Measurements from ENCODE around the gene LSAMP. TPM values are rescaled to one million over a fixed set of nuclear protein-coding genes. Genes with fewer than 3 reads are reported as not detected.

LSAMP gene
- total RNA-seq, 4 donors from 2014 or later: 1.1 to 3.5 (median 2.0) TPM

GRCh38 chr3:116413319-116413718 lies 32.0 kb downstream of the LSAMP start:
- no peak for DNase-seq (ENCODE audit: low spot score in 2 of 2)
- TF ChIP-seq CTCF (IDR thresholded peaks at IDR 0.05) (no peak), POLR2A (IDR thresholded peaks at IDR 0.05) (no peak)
- intact Hi-C loops (cut with DNase I; ENCODE audit: low total_unique reads): no loop called here
- WGBS, 2 donors: 81 to 87% methylated on average over 2 of the region's 2 CpGs
- no peak overlapping the region for H3K4me3 ChIP-seq (ENCODE audit: low read depth, poor library complexity, severe bottlenecking)

GRCh38 chr3:116408473-116408872 lies 36.8 kb downstream of the LSAMP start:
- intact Hi-C loops (cut with DNase I; ENCODE audit: low total_unique reads): no loop called here
- H3K4me3 ChIP-seq (ENCODE audit: low read depth, poor library complexity, severe bottlenecking): no peak overlapping the region
- 81 to 82% methylated on average over 2 of the region's 2 CpGs for WGBS, 2 donors
- DNase-seq (ENCODE audit: low spot score in 2 of 2): no peak
- TF ChIP-seq CTCF (IDR thresholded peaks at IDR 0.05) (no peak), POLR2A (IDR thresholded peaks at IDR 0.05) (no peak)

- intact Hi-C loops (cut with DNase I; ENCODE audit: low total_unique reads): no loop called here
- no peak for DNase-seq (ENCODE audit: low spot score in 2 of 2)
- WGBS, 2 donors: 65 to 77% methylated on average over 2 of the region's 2 CpGs
- H3K4me3 ChIP-seq (ENCODE audit: low read depth, poor library complexity, severe bottlenecking): no peak overlapping the region
- TF ChIP-seq CTCF (IDR thresholded peaks at IDR 0.05) (no peak), POLR2A (IDR thresholded peaks at IDR 0.05) (no peak)
These were observed 40.1 kb downstream of the LSAMP start for GRCh38 chr3:116405231-116405630.

GRCh38 chr3:116399701-116400226 lies 45.5 kb downstream of the LSAMP start:
- intact Hi-C loops (cut with DNase I; ENCODE audit: low total_unique reads): no loop called here
- TF ChIP-seq POLR2A (IDR thresholded peaks at IDR 0.05) (no peak), CTCF (IDR thresholded peaks at IDR 0.05) (no peak)
- H3K4me3 ChIP-seq (ENCODE audit: low read depth, poor library complexity, severe bottlenecking): no peak overlapping the region
- 76 to 79% methylated on average over 2 of the region's 2 CpGs for WGBS, 2 donors
- no peak for DNase-seq (ENCODE audit: low spot score in 2 of 2)

GRCh38 chr3:116394365-116394764 lies 50.9 kb downstream of the LSAMP start:
- intact Hi-C loops (cut with DNase I; ENCODE audit: low total_unique reads): no loop called here
- 51 to 54% methylated on average over 4 of the region's 4 CpGs for WGBS, 2 donors
- TF ChIP-seq POLR2A (IDR thresholded peaks at IDR 0.05): no peak
- TF ChIP-seq CTCF (IDR thresholded peaks at IDR 0.05): no peak
- H3K4me3 ChIP-seq (ENCODE audit: low read depth, poor library complexity, severe bottlenecking): no peak overlapping the region
- DNase-seq (ENCODE audit: low spot score in 2 of 2): no peak

GRCh38 chr3:116393199-116393598 lies 52.1 kb downstream of the LSAMP start:
- no peak for DNase-seq (ENCODE audit: low spot score in 2 of 2)
- intact Hi-C loops (cut with DNase I; ENCODE audit: low total_unique reads): no loop called here
- H3K4me3 ChIP-seq (ENCODE audit: low read depth, poor library complexity, severe bottlenecking): no peak overlapping the region
- 81 to 100% methylated on average over 1 to 3 of the region's 3 CpGs for WGBS, 2 donors
- TF ChIP-seq CTCF (IDR thresholded peaks at IDR 0.05) (no peak), POLR2A (IDR thresholded peaks at IDR 0.05) (no peak)

Measured in lower leg skin (tissue), 4 donors.